22Rv1 (cell line): ENCODE measurements around the gene TBC1D22A.

Experiments used
- ZFX ChIP-seq: fragments of 450-650 bp; IDR thresholded peaks from 2 replicates; pipeline ENCODE4 v1.6.1; 2017; ENCODE audit warnings: antibody characterized with exemption, borderline replicate concordance
- TF ChIP-seq, protein P1 (sequence below): fragments of 450-650 bp; IDR thresholded peaks from 2 replicates; pipeline ENCODE4 v1.5.1; 2017; ENCODE audit warnings: mild to moderate bottlenecking

DNA sequence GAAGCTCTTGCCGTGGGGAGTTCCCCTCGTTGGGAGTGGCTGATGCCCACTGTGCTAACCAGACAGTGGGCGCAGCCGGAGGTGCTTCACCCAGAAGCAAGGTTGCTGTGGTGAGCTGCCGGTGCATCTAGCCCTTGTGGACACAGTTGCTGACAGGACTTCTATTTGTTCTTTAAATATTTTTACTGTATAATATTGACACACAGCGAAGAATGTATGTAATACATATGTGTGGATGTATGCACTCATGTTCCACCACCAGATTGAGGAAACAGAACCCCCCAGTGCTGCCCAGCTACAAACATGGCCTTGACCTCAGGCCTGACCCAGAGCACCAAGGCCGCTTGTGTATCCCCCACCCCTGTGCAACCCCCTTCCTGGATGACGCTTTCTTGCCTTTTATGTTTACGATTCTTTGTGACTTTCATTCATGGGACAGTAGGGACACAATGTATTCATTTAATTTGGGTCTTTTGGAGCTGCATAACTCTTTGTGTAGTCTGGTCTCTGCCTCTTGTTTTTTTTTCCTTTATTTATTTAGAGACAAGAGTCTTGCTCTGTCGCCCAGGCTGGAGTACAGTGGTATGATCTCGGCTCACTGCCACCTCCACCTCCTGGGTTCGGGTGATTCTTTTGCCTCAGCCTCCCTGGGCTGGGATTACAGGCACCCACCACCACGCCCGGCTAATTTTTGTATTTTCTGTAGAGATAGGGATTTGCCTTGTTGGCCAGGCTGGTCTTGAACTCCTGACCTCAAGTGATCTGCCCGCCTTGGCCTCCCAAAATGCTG, 132.6 kb downstream of the TBC1D22A start:
- TF ChIP-seq, protein P1, sequence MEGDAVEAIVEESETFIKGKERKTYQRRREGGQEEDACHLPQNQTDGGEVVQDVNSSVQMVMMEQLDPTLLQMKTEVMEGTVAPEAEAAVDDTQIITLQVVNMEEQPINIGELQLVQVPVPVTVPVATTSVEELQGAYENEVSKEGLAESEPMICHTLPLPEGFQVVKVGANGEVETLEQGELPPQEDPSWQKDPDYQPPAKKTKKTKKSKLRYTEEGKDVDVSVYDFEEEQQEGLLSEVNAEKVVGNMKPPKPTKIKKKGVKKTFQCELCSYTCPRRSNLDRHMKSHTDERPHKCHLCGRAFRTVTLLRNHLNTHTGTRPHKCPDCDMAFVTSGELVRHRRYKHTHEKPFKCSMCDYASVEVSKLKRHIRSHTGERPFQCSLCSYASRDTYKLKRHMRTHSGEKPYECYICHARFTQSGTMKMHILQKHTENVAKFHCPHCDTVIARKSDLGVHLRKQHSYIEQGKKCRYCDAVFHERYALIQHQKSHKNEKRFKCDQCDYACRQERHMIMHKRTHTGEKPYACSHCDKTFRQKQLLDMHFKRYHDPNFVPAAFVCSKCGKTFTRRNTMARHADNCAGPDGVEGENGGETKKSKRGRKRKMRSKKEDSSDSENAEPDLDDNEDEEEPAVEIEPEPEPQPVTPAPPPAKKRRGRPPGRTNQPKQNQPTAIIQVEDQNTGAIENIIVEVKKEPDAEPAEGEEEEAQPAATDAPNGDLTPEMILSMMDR: no peak
- no peak for TF ChIP-seq ZFX
